Urothelium cell line (cell line): ENCODE measurements around the gene TANGO6.
"Not testable (repeated sequence)": the region's sequence is repeated elsewhere in the genome, so short reads cannot be mapped to it uniquely, and the experiment has no call there.

Experiments used
- DNase-seq: peaks from one replicate; pipeline ENCODE4 v3.0.0; 2011; ENCODE audit warnings: low spot score, mixed read lengths
- FAIRE-seq: peaks from 2 replicates; lab custom pipeline; 2011; peaks lifted over from hg19 to GRCh38; lab: Jason Lieb, UNC

The TANGO6 gene

GRCh38 chr16:69048328-69049120 lies 205.2 kb downstream of the TANGO6 start:
- DNase-seq = no peak
- FAIRE-seq = no peak

GRCh38 chr16:69049146-69049545 lies 205.8 kb downstream of the TANGO6 start:
- FAIRE-seq (no peak), DNase-seq (peak; percentile 61)

DNA sequence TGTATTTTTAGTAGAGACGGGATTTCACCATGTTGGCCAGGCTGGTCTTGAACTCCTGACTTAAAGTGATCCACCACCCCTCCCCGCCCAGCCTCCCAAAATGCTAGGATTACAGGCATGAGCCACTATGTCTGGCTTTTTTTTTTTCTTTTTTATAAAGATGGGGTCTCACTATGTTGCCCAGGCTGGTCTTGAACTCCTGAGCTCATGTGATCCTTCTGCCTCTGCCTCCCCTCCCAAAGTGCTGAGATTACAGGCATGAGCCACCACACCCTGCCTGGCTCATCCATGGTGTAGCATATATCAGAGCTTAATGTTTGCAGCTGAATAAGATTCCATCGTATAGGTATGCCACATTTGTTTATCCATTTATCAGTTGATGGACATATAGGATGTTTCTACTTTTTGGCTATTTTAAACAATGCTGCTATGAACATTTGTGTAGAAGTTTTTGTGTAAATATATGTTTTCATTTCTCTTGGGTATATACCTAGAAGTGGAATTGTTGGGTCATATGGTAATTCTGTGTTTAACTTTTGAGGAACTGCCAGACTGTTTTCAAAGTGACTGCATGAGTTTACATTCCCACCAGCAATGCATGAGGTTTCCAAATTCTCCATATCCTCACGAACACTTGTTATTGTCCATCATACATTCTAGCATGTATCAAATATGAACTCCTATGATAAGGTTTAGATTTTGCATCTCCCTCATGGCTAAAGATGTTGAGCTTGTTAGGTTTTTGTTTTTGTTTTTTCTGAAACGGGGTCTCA lies 206.5 kb downstream of the TANGO6 start:
- DNase-seq = no peak
- no peak for FAIRE-seq

GRCh38 chr16:69051517-69051830 lies 208.1 kb downstream of the TANGO6 start:
- FAIRE-seq, DNase-seq: not testable (repeated sequence)

DNA sequence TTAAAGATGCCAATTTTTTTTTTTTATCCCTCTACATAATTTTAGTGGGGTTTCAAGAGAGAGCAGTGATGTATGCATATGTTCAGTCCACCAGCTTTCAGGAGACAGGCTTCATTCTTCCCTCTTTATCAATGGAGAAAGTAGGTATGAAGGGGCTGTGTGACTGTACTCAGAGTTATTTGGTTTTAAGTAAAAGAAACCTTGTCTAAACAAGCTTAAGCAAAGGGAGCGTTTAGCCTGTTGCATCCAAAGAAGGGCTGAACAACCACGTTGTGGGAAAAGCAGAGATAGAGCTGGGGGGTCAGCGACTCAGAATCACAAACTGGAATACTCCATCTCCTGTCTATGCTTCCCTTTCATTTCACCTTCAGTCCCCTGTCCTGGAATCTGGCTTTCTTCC lies 211.7 kb downstream of the TANGO6 start:
- no peak for FAIRE-seq
- no peak for DNase-seq

DNA sequence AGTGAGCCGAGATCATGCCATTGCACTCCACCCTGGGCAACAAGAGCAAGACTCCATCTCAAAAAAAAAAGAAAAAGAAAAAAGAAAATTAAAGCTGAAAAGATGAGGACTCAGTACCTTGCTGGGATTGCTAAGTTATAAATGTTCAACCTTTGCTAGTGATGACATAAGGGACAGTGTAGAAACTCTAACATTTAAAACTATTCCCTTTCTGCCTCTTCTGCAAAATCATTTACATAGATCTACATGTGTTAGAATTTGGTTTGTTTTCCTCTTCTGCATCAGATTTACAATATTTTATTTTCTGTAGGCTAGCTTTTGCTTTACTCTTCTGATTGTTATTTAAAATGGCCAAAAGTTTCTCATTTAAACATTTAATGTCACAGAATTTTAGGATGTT lies 212.6 kb downstream of the TANGO6 start:
- no peak for FAIRE-seq
- DNase-seq = no peak

DNA sequence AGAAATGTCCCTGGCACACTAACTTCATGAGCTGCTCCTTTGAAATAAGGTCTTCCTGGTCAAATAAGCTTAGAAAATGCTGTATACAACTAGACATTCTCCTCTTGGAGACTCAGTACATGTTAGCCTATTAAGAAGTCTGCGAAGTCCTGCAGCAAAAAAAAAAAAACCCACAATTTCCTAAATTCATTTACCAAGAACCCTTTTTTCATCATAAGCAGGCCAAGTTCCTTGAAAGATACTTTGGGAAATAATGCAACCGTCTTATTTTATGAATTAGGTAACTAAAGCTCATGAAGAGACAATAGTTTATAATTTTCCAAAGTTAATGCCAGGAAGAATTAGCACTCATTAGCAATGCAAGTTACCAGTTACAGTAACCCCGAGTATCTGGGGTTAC lies 213.1 kb downstream of the TANGO6 start:
- no peak for FAIRE-seq
- no peak for DNase-seq

- peak; percentile 57 for DNase-seq
- no peak for FAIRE-seq
Measured at GRCh38 chr16:69057400-69058378, 214.4 kb downstream of the TANGO6 start.

DNA sequence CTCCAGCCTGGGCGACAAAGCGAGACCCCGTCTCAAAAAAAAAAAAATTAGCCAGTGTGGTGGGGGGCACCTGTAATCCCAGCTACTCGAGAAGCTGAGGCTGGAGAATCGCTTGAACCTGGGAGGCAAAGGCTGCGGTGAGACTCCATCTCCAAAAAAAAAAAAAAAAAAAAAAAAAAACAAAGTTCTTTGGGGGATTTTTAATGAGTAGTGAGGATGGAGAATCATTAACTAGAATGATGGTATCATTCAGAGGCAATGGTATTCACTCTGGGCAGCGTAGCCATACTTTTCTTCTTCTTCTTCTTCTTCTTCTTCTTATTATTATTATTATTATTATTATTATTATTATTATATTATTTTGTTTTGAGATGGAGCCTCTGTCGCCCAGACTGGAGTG lies 220.2 kb downstream of the TANGO6 start:
- DNase-seq = not testable (repeated sequence)

GRCh38 chr16:69064124-69064763 lies 220.9 kb downstream of the TANGO6 start:
- DNase-seq = no peak
- no peak for FAIRE-seq

More for the DNA sequence above, 220.2 kb downstream of the TANGO6 start:
- FAIRE-seq = not testable (repeated sequence)

- FAIRE-seq = no peak
Measured at GRCh38 chr16:69064764-69065313, 221.5 kb downstream of the TANGO6 start.

GRCh38 chr16:69069504-69069903 lies 226.2 kb downstream of the TANGO6 start:
- FAIRE-seq (no peak), DNase-seq (no peak)

More at GRCh38 chr16:69064764-69065313, 221.5 kb downstream of the TANGO6 start:
- no peak for DNase-seq

DNA sequence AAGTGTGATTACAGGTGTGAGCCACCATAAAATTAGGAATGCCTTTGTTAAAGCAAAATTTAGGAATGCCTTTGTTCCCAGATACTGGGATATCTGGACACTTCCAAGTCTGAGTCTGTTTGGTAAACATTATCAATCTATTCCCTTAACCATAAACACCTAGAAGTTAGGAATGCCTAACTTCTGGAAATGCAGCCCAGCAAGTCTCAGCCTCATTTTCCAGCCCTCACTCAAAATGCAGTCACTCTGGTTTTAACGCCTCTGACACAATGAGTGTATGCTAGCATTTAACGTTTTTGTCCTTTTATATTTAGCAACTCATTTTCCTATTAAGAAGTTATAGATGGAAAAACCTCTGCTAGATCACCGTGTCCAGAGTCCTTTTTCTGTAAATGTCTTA lies 227.7 kb downstream of the TANGO6 start:
- FAIRE-seq (no peak), DNase-seq (no peak)

DNA sequence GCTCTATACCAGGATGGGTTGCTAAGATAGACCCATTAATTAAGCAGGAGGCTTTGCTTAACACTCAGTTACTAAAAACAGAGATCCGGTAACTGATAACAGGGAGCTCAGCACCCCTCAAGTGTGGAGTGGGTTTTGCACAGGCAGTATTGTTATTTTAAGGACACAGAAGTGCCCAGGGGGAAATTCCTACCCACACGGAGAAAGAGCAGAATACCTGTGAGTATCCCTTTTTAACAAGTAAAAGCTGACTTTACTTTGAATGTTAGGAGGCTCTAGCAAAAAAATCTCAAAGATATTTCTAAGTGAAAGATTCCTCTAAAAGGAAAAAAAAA lies 229.3 kb downstream of the TANGO6 start:
- DNase-seq = no peak
- FAIRE-seq = no peak

- FAIRE-seq (no peak), DNase-seq (peak; percentile 81)
Measured at GRCh38 chr16:69073181-69073702, 229.9 kb downstream of the TANGO6 start.

DNA sequence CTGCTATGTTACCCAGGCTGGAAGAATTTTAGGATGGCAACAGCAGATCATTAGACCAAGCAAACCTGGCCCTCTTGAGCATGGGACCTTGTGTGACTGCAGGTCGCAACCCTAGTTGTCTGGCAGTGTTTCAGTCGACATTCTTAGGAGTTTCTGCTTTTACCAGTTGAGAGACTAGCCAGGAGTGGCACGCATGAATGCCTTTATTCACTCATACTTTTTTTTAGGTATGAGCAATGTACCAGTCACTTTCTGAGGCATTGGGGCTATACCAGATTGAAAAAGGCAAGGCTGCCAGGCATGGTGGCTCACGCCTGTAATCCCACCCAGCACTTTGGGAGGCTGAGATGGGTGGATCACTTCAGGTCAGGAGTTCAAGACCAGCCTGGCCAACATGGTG lies 233.9 kb downstream of the TANGO6 start:
- no peak for FAIRE-seq
- DNase-seq = no peak

DNA sequence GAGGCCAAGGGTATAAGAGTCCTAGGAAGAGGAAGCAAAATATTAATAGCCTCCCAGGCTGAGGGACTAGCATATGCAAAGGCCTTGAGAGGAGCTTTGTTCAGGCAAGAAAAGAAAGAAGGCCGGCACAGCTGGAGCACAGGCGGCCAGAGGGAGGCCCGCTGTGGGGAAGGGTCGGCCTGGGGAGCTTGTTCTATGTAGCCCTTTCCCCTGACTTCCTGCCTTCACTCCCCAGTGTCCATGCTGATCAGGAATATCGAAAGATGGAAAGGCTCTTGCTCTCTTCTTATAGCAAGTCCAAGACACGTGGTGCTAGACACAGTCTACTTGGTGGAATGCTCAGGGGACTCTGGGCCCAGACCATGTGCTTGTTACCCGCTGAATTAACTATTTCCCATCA lies 234.7 kb downstream of the TANGO6 start:
- FAIRE-seq (no peak), DNase-seq (no peak)

- FAIRE-seq (no peak), DNase-seq (no peak)
Measured at GRCh38 chr16:69079697-69080096, 236.4 kb downstream of the TANGO6 start.

DNA sequence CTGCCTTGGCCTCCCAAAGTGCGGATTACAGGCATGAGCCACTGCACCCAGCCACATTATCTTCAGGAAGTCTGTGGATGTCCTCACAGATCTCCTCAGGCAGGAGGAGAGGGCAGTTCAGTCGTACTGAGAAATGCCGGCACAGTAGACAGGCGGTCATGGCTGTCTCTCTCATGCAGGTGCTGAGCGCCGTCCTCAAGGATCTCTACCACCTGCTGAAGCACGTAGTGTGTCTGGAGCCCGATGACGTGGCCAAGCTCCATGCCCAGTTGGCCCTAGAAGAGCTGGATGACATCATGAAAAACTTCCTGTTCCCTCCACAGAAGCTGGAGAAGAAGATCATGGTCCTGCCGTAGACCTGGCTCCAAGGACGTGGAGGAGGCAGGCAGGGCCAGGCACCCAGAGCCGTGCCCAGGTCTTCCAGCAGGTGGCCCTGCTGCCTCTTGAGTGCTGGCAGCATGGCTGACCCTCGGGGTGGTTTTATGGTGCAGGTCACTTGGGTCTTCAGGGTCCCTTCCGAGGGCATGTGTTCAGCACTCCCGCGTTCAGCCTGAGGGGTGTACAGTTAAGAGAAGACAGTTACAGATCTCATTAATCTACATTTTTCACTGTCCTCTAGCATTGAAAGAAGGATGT lies 240.1 kb downstream of the TANGO6 start:
- DNase-seq (no peak), FAIRE-seq (no peak)

GRCh38 chr16:69084289-69084688 lies 241.0 kb downstream of the TANGO6 start:
- no peak for FAIRE-seq
- no peak for DNase-seq
